HEK293 (cell line): ENCODE data around the gene SLC35F3.

Source experiments
- CTCF ChIA-PET: fragments of 350-600 bp; formaldehyde crosslinking; extraction: SDS; loops from one replicate; lab custom pipeline; 2021; ENCODE audit warnings: antibody characterized with exemption; lab: Yijun Ruan, JAX
- POLR2A ChIA-PET: fragments of 300-600 bp; formaldehyde crosslinking; extraction: SDS; loops from one replicate; lab custom pipeline; 2020; ENCODE audit warnings: antibody characterized with exemption, inconsistent platforms; lab: Yijun Ruan, JAX
- H3K27ac ChIP-seq: fragments of 200-500 bp; sonication (Bioruptor generic); 2 replicates; pipeline ENCODE4 v1.5.1; 2014; ENCODE audit warnings: low read depth, low read length, control low read depth, inconsistent platforms; ENCODE audit errors: extremely low read depth
- H3K36me3 ChIP-seq, 2 experiments: fragments of 200-500 bp in 1 of 2; sonication (Bioruptor generic) in 1 of 2; 1 replicate in 1 of 2; 2 replicates in 1 of 2; pipeline ENCODE4 v1.5.1; 2014 to 2017; ENCODE audit warnings: inconsistent platforms in 2 of 2, low read length in 2 of 2; ENCODE audit not compliant: control insufficient read depth in 2 of 2, insufficient read depth in 1 of 2
- H3K4me1 ChIP-seq: fragments of 200-500 bp; sonication (Bioruptor generic); 2 replicates; pipeline ENCODE4 v1.5.1; 2014; ENCODE audit warnings: mild to moderate bottlenecking, low read length, inconsistent platforms; ENCODE audit not compliant: control insufficient read depth, insufficient read depth
- H3K4me3 ChIP-seq: 2 replicates; pipeline ENCODE4 v1.5.1; 2011; ENCODE audit warnings: low read depth, mild to moderate bottlenecking, control low read depth, low read length, moderate library complexity
- H3K9me3 ChIP-seq: fragments of 200-500 bp; sonication (Bioruptor generic); 2 replicates; pipeline ENCODE4 v1.5.1; 2014; ENCODE audit warnings: low read depth, low read length, inconsistent platforms; ENCODE audit not compliant: control insufficient read depth, insufficient read depth
- GLI2 ChIP-seq: fragments of 450-650 bp; formaldehyde crosslinking; IDR thresholded peaks from 2 replicates; pipeline ENCODE4; 2017; ENCODE audit warnings: missing biosample characterization, missing genetic modification characterization, low read depth, borderline replicate concordance
- GLIS1 ChIP-seq: fragments of 450-650 bp; formaldehyde crosslinking; IDR thresholded peaks from 2 replicates; pipeline ENCODE4 v1.5.1; 2016; ENCODE audit warnings: missing biosample characterization, missing genetic modification characterization
- MEIS1 ChIP-seq: sonication (generic); formaldehyde crosslinking; IDR thresholded peaks from 2 replicates; pipeline ENCODE4 v1.8.1; 2022; ENCODE audit warnings: missing genetic modification reagents, mild to moderate bottlenecking, borderline replicate concordance
- MYNN ChIP-seq: fragments of 450-650 bp; formaldehyde crosslinking; IDR thresholded peaks from 2 replicates; pipeline ENCODE4 v1.5.1; 2016; ENCODE audit warnings: missing biosample characterization, missing genetic modification characterization, borderline replicate concordance
- SCRT1 ChIP-seq: fragments of 450-650 bp; formaldehyde crosslinking; IDR thresholded peaks from 2 replicates; pipeline ENCODE4 v1.5.1; 2016; ENCODE audit warnings: missing biosample characterization, missing genetic modification characterization, borderline replicate concordance
- SCRT2 ChIP-seq: fragments of 450-650 bp; formaldehyde crosslinking; IDR thresholded peaks from 2 replicates; pipeline ENCODE4 v1.5.1; 2016; ENCODE audit warnings: missing biosample characterization, missing genetic modification characterization
- ZIC2 ChIP-seq: fragments of 450-650 bp; formaldehyde crosslinking; IDR thresholded peaks from 2 replicates; pipeline ENCODE4 v1.5.1; 2016; ENCODE audit warnings: missing biosample characterization, missing genetic modification characterization
- ZNF155 ChIP-seq: fragments of 450-650 bp; formaldehyde crosslinking; IDR thresholded peaks from 2 replicates; pipeline ENCODE4 v1.5.1; 2016; ENCODE audit warnings: missing biosample characterization, missing genetic modification characterization
- ZNF23 ChIP-seq: fragments of 450-650 bp; formaldehyde crosslinking; IDR thresholded peaks from 2 replicates; pipeline ENCODE4 v1.5.1; 2016; ENCODE audit warnings: missing biosample characterization, missing genetic modification characterization, borderline replicate concordance
- ZNF510 ChIP-seq: fragments of 450-650 bp; formaldehyde crosslinking; IDR thresholded peaks from 2 replicates; pipeline ENCODE4 v1.5.1; 2018; ENCODE audit warnings: mild to moderate bottlenecking, missing genetic modification characterization, missing biosample characterization; ENCODE audit not compliant: insufficient replicate concordance
- ZNF561 ChIP-seq: fragments of 450-650 bp; IDR thresholded peaks from 2 replicates; pipeline ENCODE4 v1.5.1; 2018; ENCODE audit warnings: missing biosample characterization, missing genetic modification characterization, borderline replicate concordance
- TF ChIP-seq, protein P1 (sequence below): fragments of 450-650 bp; formaldehyde crosslinking; IDR thresholded peaks from 2 replicates; pipeline ENCODE4 v1.5.1; 2017; ENCODE audit warnings: missing biosample characterization, missing genetic modification characterization
- TF ChIP-seq, protein P2 (sequence below): fragments of 450-650 bp; formaldehyde crosslinking; IDR thresholded peaks from 2 replicates; pipeline ENCODE4 v1.5.1; 2016; ENCODE audit warnings: missing biosample characterization, missing genetic modification characterization
- TF ChIP-seq, protein P3 (sequence below): fragments of 450-650 bp; formaldehyde crosslinking; IDR thresholded peaks from 2 replicates; pipeline ENCODE4 v1.5.1; 2016; ENCODE audit warnings: missing biosample characterization, missing genetic modification characterization
- TF ChIP-seq, protein P4 (sequence below): fragments of 450-650 bp; formaldehyde crosslinking; IDR thresholded peaks from 2 replicates; pipeline ENCODE4; 2016; ENCODE audit warnings: missing biosample characterization, missing genetic modification characterization
- TF ChIP-seq, protein P5 (sequence below): fragments of 450-650 bp; formaldehyde crosslinking; IDR thresholded peaks from 2 replicates; pipeline ENCODE4 v1.5.1; 2017; ENCODE audit warnings: missing biosample characterization, missing genetic modification characterization
- TF ChIP-seq, protein P6 (sequence below): fragments of 450-650 bp; formaldehyde crosslinking; IDR thresholded peaks from 2 replicates; pipeline ENCODE4 v1.5.1; 2016; ENCODE audit warnings: missing biosample characterization, missing genetic modification characterization, low read depth

SLC35F3 gene

DNA sequence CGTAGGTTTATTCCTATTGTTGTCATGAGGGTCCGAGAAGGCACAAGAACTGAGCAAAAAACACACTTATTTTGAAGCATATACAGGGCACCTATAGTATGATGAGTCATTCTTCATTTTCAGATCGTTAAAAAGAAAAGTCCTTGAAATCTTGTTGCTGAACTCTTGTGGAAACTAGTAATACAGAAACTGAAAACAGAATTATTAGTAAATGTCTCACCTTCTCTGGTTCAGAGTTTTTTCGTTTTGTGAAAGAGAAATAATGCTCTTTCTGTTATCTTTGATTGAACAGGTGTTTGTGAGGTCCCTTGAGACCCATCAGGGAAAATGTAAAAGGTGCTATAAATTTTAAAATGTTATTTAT lies 366.7 kb downstream of the SLC35F3 start:
- CTCF ChIA-PET = interaction anchor here (0.5 to 1.3 kb wide), 2 partner anchors 37 to 1703 kb away, joined by 3 read pairs; no protein-coding TSS in a partner anchor
- TF ChIP-seq, protein P1, sequence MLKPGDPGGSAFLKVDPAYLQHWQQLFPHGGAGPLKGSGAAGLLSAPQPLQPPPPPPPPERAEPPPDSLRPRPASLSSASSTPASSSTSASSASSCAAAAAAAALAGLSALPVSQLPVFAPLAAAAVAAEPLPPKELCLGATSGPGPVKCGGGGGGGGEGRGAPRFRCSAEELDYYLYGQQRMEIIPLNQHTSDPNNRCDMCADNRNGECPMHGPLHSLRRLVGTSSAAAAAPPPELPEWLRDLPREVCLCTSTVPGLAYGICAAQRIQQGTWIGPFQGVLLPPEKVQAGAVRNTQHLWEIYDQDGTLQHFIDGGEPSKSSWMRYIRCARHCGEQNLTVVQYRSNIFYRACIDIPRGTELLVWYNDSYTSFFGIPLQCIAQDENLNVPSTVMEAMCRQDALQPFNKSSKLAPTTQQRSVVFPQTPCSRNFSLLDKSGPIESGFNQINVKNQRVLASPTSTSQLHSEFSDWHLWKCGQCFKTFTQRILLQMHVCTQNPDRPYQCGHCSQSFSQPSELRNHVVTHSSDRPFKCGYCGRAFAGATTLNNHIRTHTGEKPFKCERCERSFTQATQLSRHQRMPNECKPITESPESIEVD (tag by site-specific recombination) = 0 out of 2 replicates have a peak, but pooled peaks have one; percentile 20
- TF ChIP-seq MYNN (tag by site-specific recombination) = peak; percentile 66; the same call in 1 of the 2 replicates
- TF ChIP-seq, protein P2, sequence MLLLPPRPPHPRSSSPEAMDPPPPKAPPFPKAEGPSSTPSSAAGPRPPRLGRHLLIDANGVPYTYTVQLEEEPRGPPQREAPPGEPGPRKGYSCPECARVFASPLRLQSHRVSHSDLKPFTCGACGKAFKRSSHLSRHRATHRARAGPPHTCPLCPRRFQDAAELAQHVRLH (tag by site-specific recombination) = no peak
- H3K9me3 ChIP-seq = no peaks in the 10 kb centered on the region
- no peaks in the 10 kb centered on the region for H3K36me3 ChIP-seq
- POLR2A ChIA-PET = no interaction called here
- no peak overlapping the region for H3K4me3 ChIP-seq
- no peaks in the 10 kb centered on the region for H3K4me1 ChIP-seq
- H3K27ac ChIP-seq = no peak overlapping the region

DNA sequence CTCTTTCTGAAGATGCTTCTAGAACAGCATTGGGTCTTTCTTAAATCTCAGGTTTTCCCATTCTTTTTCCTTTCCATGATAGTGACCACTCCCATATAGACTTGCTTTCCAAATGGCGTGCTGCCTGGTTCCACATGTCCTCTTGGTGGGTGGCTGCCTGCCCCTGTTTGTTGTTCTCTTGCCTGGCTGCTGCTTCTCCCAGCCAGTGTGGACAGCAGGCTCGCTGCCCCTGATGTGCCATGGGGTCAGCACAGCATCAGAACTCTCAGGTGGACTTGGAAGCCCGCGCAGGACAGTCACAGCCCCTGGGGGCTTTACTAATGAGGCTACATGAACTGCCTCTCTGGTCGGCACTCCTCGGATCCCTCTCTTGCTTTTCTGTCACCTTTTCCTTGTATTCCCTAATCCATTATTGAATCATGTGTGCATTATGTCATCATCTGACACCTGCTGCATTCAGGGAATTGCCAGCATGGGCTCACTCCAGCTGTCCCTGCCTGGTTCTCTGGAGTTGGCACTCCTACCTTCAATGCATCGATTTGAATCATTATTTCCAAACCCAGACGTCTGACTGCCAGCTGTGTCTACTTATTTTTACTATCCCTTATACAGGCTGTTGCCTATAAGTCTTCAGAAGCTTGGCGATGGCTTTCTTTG lies 368.3 kb downstream of the SLC35F3 start:
- CTCF ChIA-PET = interaction anchor here (0.6 kb wide), 1 partner anchor 37 kb away, joined by 4 read pairs; no protein-coding TSS in a partner anchor

DNA sequence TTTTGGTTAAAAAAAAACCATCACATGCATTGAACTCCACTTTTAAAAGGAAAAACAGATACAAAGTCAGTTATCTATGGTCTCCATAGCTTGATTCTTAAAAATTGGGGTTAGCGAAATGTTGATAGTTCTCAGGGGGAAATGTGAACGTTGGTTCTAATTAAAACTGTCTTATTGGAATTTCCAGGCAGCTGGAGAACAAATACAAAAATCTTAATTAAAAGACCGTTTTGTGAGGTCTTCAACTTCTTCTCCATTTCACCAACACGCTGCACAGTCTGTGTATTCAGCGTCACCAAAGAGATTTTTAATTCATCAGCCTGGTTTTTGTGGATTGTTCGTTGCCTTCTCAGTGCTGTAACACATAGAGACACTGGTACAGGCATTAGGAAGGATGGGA lies 369.5 kb downstream of the SLC35F3 start:
- TF ChIP-seq ZNF561 (tag by site-specific recombination) (no peak), ZNF510 (tag by site-specific recombination) (no peak), GLI2 (tag by site-specific recombination) (no peak), ZNF23 (tag by site-specific recombination) (no peak), GLIS1 (tag by site-specific recombination) (no peak), MEIS1 (CRISPR knock-in tag) (no peak)
- TF ChIP-seq, protein P3, sequence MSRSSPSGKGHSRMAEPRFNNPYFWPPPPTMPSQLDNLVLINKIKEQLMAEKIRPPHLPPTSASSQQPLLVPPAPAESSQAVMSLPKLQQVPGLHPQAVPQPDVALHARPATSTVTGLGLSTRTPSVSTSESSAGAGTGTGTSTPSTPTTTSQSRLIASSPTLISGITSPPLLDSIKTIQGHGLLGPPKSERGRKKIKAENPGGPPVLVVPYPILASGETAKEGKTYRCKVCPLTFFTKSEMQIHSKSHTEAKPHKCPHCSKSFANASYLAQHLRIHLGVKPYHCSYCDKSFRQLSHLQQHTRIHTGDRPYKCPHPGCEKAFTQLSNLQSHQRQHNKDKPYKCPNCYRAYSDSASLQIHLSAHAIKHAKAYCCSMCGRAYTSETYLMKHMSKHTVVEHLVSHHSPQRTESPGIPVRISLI = no peak
- TF ChIP-seq, protein P4, sequence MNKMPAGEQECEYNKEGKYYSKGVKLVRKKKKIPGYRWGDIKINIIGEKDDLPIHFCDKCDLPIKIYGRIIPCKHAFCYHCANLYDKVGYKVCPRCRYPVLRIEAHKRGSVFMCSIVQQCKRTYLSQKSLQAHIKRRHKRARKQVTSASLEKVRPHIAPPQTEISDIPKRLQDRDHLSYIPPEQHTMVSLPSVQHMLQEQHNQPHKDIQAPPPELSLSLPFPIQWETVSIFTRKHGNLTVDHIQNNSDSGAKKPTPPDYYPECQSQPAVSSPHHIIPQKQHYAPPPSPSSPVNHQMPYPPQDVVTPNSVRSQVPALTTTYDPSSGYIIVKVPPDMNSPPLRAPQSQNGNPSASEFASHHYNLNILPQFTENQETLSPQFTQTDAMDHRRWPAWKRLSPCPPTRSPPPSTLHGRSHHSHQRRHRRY (tag by site-specific recombination) = no peak
- Histone ChIP-seq H3K4me3 (no peak overlapping the region), H3K4me1 (no peaks in the 10 kb centered on the region), H3K27ac (no peak overlapping the region), H3K36me3 (no peaks in the 10 kb centered on the region), H3K9me3 (no peaks in the 10 kb centered on the region)
- CTCF ChIA-PET = no interaction called here
- POLR2A ChIA-PET = no interaction called here

More for the DNA sequence above, 368.3 kb downstream of the SLC35F3 start:
- Histone ChIP-seq H3K4me3 (no peak overlapping the region), H3K4me1 (no peaks in the 10 kb centered on the region), H3K9me3 (no peaks in the 10 kb centered on the region), H3K36me3 (no peaks in the 10 kb centered on the region), H3K27ac (no peak overlapping the region)
- POLR2A ChIA-PET = no interaction called here
- TF ChIP-seq SCRT1 (peak; percentile 55; the same call in 1 of the 2 replicates), ZIC2 (tag by site-specific recombination) (peak; percentile 35; the same call in 1 of the 2 replicates), SCRT2 (tag by site-specific recombination) (peak; percentile 96), ZNF155 (tag by site-specific recombination) (no peak), MYNN (tag by site-specific recombination) (no peak)
- TF ChIP-seq, protein P5, sequence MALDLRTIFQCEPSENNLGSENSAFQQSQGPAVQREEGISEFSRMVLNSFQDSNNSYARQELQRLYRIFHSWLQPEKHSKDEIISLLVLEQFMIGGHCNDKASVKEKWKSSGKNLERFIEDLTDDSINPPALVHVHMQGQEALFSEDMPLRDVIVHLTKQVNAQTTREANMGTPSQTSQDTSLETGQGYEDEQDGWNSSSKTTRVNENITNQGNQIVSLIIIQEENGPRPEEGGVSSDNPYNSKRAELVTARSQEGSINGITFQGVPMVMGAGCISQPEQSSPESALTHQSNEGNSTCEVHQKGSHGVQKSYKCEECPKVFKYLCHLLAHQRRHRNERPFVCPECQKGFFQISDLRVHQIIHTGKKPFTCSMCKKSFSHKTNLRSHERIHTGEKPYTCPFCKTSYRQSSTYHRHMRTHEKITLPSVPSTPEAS (tag by site-specific recombination) = no peak
- TF ChIP-seq, protein P6, sequence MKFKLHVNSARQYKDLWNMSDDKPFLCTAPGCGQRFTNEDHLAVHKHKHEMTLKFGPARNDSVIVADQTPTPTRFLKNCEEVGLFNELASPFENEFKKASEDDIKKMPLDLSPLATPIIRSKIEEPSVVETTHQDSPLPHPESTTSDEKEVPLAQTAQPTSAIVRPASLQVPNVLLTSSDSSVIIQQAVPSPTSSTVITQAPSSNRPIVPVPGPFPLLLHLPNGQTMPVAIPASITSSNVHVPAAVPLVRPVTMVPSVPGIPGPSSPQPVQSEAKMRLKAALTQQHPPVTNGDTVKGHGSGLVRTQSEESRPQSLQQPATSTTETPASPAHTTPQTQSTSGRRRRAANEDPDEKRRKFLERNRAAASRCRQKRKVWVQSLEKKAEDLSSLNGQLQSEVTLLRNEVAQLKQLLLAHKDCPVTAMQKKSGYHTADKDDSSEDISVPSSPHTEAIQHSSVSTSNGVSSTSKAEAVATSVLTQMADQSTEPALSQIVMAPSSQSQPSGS (tag by site-specific recombination) = 0 out of 2 replicates have a peak, but pooled peaks have one; percentile 48
